Measurements from ENCODE around the gene CABP5.

CABP5 gene

GRCh38 chr19:48029431-48029830 is 14.4 kb downstream of the CABP5 start:
- no peak for DNase-seq

DNA sequence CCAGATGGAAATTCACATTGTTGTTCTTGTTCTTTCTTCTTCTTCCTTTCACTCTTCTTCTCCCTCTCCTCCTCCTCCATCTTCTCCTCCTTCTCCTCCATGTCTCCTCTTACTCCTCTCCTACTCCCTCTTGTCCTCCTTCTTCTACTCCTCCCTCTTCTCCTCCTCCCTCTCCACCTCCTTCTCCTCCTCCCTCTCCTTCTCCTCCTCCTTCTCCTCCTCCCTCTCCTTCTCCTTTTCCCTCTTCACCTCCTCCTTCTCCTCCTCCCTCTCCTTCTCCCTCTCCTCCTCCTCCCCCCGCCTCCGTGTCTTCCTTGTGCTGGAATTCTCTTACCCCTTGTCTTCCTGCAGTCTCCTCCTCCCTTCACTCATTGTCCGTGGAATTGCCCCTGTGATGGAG is 18.4 kb downstream of the CABP5 start:
- no peak for DNase-seq

GRCh38 chr19:48023518-48023917 is 20.4 kb downstream of the CABP5 start:
- no peak for DNase-seq

GRCh38 chr19:48023011-48023410 is 20.9 kb downstream of the CABP5 start:
- DNase-seq, result no peak

DNA sequence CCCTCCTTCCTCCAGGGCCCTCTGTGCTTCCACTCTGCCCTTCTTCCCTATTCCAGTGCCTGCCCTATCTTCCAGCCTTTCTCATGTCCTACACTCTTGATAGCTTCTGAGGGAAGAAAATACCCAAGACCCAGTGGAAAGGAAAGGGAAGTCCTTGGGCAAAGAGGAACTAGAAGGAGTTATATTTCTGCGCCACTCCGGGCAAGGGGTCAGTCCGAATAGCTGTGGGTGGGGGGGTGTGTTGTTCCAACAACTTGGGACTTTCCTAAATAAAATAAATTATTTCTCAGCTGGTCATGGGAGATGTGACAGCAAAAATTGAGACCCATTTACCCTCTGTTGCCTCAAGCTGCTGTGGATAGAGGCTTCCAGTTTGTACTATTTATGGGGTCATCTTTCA is 23.2 kb downstream of the CABP5 start:
- no peak for DNase-seq

GRCh38 chr19:48010932-48011758 is 32.7 kb downstream of the CABP5 start:
- DNase-seq, result no peak

GRCh38 chr19:48006762-48007161 is 37.1 kb downstream of the CABP5 start:
- peak; percentile 6 for DNase-seq

DNA sequence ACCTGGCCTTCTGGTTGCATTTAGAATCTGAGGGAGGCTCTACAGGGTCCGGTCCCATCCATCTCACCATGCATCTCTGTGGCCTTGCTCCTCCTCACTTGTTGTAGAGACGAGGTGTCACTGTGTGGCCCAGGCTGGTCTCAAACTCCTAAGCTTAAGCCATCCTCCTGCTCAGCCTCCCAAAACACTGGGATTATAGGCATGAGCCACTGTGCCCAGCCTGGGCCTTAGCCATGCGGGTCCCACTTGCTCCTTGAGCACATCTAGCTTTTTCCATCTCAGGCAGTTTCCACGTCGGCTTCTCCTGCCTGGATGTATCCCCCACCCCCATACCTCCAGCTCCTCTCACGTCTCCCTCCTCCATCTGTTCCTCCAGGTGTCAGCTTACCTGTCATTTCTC is 39.6 kb downstream of the CABP5 start:
- DNase-seq, result no peak

GRCh38 chr19:48000846-48001245 is 43.0 kb downstream of the CABP5 start:
- DNase-seq, result no peak

DNA sequence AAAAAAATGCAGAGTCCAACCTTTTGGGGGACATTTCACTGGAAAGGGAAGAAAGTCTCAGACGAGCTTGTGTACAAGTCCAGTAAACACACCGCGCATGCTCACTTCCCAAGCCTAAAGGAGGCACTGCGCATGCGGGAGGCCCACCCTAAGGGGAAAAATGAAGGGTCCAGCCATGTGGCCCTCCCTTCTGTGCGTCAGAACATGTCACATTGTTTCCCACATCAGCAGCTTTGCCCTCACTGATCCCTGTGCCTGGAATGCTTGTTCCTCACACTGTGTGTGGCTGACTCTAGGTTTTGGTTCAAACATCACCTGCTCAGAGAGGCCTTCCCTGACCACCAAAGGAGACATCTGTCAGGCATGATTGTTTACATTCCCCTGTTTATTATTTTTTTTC is 45.1 kb downstream of the CABP5 start:
- DNase-seq, result no peak

- no peak for DNase-seq
These were observed 47.6 kb downstream of the CABP5 start for GRCh38 chr19:47996230-47996727.

- DNase-seq, result no peak
These were observed 49.6 kb downstream of the CABP5 start, which contains the start of gene ELSPBP1 for GRCh38 chr19:47994209-47994802. Gene ELSPBP1 (plus strand): TSS chr19:47994632. CDS start chr19:48008668, 14,036 bp downstream.

DNA sequence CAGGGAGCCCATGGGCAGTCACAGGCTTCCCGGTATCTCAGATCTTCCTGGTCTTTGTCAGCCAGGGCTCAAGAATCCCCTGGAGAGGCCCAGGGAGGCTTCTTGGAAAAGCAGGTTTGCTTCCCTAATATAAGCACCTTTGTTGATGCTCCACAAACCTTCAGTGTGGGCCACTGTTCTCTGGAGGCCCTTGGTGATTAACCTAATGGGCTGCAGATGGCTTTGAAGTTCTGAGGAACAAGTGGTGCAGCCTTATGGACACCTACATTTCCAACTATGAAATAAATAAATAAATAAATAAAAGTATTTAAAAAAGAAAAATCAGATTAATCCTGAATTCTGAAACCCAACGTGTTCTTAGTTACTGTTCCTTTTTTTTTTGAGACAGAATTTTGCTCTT is 51.8 kb downstream of the CABP5 start, which contains the start of gene BSPH1:
Gene BSPH1, minus strand, starts transcription at position 101 of the 400 bp plus-strand sequence. Its CDS starts 89 bp downstream, at position 12.
- DNase-seq, result no peak

DNA sequence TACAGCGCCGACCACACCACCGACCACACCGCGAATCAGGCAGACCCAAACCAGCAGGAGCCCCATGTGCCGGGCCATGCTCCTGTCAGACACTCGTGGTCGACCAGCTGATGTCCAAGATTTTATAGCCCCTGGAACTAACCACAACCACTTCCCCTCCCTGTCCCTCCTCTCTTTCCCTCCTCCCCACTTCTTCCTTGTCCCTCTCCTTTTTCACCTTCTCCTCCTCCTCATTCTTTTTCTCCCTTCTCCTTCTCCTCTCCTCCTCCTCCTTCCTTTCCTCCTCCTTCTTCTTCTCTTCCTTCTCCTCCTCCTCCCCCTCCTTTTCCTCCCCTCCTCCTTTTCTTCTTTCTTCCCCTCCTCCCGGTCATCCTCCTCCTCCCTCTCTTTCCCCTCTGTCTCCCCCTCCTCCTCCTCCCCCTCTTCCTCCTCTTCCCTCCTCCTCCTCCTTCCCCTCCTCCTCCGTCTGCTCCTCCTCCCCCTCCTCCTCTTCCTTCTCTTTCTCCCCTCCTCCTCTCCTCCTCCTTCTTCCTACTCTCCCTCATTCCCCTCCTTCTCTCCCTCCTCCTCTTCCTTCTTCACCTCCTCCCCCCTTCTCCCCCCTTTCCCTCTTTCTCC is 52.6 kb downstream of the CABP5 start:
- no peak for DNase-seq

All from activated CD4-positive, alpha-beta T cell treated with anti-CD3 and anti-CD28 coated beads, Interleukin-2, amount 50 U/mL, for 16 hours (primary cell).